Activated naive CD4-positive, alpha-beta T cell treated with Interleukin-2 at 50 U/mL for 16 hours (primary cell): ENCODE measurements around the gene YY2.
A peak's percentile ranks its signal among the peaks of the same experiment; 100 is the strongest.
"Not testable (repeated sequence)": the region's sequence is repeated elsewhere in the genome, so short reads cannot be mapped to it uniquely, and the experiment has no call there.

Experiments used
- DNase-seq: peaks from one replicate; pipeline ENCODE4 v3.0.0-alpha.2; 2020

The YY2 gene

GRCh38 chrX:21855937-21856415 lies at the start of gene YY2:
TSS of gene YY2 (plus strand) at chrX:21855987. CDS start at chrX:21856485, 498 bp downstream.
- DNase-seq = no peak

GRCh38 chrX:21806691-21807090 lies 49.1 kb upstream of the YY2 start:
- DNase-seq = no peak

GRCh38 chrX:21811832-21812231 lies 44.0 kb upstream of the YY2 start:
- DNase-seq = no peak

- no peak for DNase-seq
These were observed 43.2 kb upstream of the YY2 start for GRCh38 chrX:21812628-21813027.

GRCh38 chrX:21813612-21814368 lies 42.0 kb upstream of the YY2 start:
- no peak for DNase-seq

- no peak for DNase-seq
These were observed 39.7 kb upstream of the YY2 start for GRCh38 chrX:21816136-21816535.

GRCh38 chrX:21820170-21820569 lies 35.6 kb upstream of the YY2 start:
- not testable (repeated sequence) for DNase-seq

- DNase-seq = no peak
These were observed 33.9 kb upstream of the YY2 start for GRCh38 chrX:21821875-21822274.

- DNase-seq = no peak
These were observed 24.3 kb upstream of the YY2 start for GRCh38 chrX:21831496-21831895.

GRCh38 chrX:21837056-21837455 lies 18.7 kb upstream of the YY2 start:
- DNase-seq = no peak

GRCh38 chrX:21838937-21839333 lies 16.9 kb upstream of the YY2 start:
- DNase-seq = no peak

- peak; percentile 80 for DNase-seq
These were observed 16.2 kb upstream of the YY2 start, which contains the start of gene MBTPS2 for GRCh38 chrX:21839334-21840192. TSS of gene MBTPS2 (plus strand) at chrX:21839617. CDS start at chrX:21839735, 118 bp downstream.

GRCh38 chrX:21840193-21840545 lies 15.6 kb upstream of the YY2 start:
- DNase-seq = peak; percentile 18

GRCh38 chrX:21843179-21843578 lies 12.6 kb upstream of the YY2 start:
- DNase-seq = no peak

- DNase-seq = no peak
These were observed 10.7 kb upstream of the YY2 start for GRCh38 chrX:21845096-21845495.

GRCh38 chrX:21847342-21847741 lies 8.4 kb upstream of the YY2 start:
- DNase-seq = no peak

GRCh38 chrX:21853578-21853977 lies 2.2 kb upstream of the YY2 start:
- no peak for DNase-seq

- no peak for DNase-seq
These were observed 717 bp downstream of the YY2 start for GRCh38 chrX:21856504-21856903.

GRCh38 chrX:21863241-21863640 lies 7.5 kb downstream of the YY2 start:
- DNase-seq = no peak

- DNase-seq = no peak
These were observed 9.6 kb downstream of the YY2 start for GRCh38 chrX:21865436-21865835.

- no peak for DNase-seq
These were observed 14.7 kb downstream of the YY2 start for GRCh38 chrX:21870494-21870893.

- DNase-seq = no peak
These were observed 17.4 kb downstream of the YY2 start for GRCh38 chrX:21873063-21873775.

GRCh38 chrX:21874182-21874581 lies 18.4 kb downstream of the YY2 start:
- DNase-seq = not testable (repeated sequence)
